Panc1 (cell line): ENCODE data around the gene PTGIS.

Experiments
- CTCF ChIP-seq: fragments of 450-650 bp; IDR thresholded peaks from 2 replicates; pipeline ENCODE4 v1.5.1; 2017; ENCODE audit warnings: mild to moderate bottlenecking
- SIN3A ChIP-seq: IDR thresholded peaks from 2 replicates; pipeline ENCODE4 v1.6.1; 2012; ENCODE audit warnings: low read depth, mild to moderate bottlenecking, low read length, moderate library complexity, borderline replicate concordance; ENCODE audit not compliant: insufficient read depth
- TF ChIP-seq, protein P1 (sequence below), 2 experiments: IDR thresholded peaks; 2 replicates each; pipeline ENCODE4 v1.6.1; 2011 to 2012; ENCODE audit warnings: low read depth in 2 of 2, control low read depth in 1 of 2, low read length in 1 of 2, mild to moderate bottlenecking in 1 of 2, moderate library complexity in 1 of 2; ENCODE audit not compliant: insufficient read depth in 1 of 2

DNA sequence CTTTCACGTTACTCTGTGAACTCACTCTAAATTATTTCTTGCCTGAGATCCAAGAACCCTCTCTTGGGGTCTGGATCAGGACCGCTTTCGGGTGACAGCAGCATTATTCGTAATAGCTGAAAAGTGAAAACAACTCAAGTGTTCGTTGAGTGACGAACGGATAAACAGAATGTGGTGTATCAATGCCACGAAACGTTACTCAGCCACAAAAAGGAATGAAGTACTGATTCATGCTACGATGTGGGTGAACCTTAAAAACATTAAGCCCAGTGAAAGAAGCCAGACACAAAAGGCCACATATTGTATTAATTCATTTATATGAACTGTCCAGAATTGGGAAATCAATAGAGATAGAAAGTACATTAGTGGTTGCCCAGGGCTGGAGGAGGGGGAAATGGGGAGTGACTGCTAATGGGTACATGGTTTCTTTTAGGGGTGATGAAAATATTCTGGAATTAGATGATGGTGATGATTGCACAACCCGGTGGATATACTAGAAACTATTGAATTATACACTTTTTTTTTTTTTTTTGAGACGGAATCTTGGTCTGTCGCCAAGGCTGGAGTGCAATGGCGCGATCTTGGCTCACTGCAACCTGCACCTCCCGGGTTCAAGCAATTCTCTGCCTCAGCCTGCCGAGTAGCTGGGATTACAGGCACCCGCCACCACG is 8.4 kb downstream of the PTGIS start:
- TF ChIP-seq CTCF, result no peak
- TF ChIP-seq, protein P1, sequence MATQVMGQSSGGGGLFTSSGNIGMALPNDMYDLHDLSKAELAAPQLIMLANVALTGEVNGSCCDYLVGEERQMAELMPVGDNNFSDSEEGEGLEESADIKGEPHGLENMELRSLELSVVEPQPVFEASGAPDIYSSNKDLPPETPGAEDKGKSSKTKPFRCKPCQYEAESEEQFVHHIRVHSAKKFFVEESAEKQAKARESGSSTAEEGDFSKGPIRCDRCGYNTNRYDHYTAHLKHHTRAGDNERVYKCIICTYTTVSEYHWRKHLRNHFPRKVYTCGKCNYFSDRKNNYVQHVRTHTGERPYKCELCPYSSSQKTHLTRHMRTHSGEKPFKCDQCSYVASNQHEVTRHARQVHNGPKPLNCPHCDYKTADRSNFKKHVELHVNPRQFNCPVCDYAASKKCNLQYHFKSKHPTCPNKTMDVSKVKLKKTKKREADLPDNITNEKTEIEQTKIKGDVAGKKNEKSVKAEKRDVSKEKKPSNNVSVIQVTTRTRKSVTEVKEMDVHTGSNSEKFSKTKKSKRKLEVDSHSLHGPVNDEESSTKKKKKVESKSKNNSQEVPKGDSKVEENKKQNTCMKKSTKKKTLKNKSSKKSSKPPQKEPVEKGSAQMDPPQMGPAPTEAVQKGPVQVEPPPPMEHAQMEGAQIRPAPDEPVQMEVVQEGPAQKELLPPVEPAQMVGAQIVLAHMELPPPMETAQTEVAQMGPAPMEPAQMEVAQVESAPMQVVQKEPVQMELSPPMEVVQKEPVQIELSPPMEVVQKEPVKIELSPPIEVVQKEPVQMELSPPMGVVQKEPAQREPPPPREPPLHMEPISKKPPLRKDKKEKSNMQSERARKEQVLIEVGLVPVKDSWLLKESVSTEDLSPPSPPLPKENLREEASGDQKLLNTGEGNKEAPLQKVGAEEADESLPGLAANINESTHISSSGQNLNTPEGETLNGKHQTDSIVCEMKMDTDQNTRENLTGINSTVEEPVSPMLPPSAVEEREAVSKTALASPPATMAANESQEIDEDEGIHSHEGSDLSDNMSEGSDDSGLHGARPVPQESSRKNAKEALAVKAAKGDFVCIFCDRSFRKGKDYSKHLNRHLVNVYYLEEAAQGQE (IDR thresholded peaks at IDR 0.05; ENCODE audit: insufficient read depth in 1 of 2, low read depth in 2 of 2, low read length in 1 of 2), result no peak
- TF ChIP-seq SIN3A, result no peak
